Transverse colon (tissue), 4 donors: ENCODE measurements around the gene PLEKHJ1. TPM values are rescaled to one million over a fixed set of nuclear protein-coding genes. Genes with fewer than 3 reads are reported as not detected.

Experiments
- DNase-seq: peaks from one replicate; pipeline ENCODE4 v3.0.0-alpha.2; 2019
- H3K27ac ChIP-seq, 4 donors: fragments of 200-600 bp; sonication (generic); 2 replicates each; pipeline ENCODE4 v1.5.1; 2016 to 2018; ENCODE audit warnings: inconsistent platforms in 4 of 4
- H3K27me3 ChIP-seq: fragments of 200-600 bp; sonication (generic); 2 replicates; pipeline ENCODE4 v1.5.1; 2017; ENCODE audit warnings: inconsistent platforms
- H3K36me3 ChIP-seq, 4 donors: fragments of 200-600 bp; sonication (generic); 2 replicates each; pipeline ENCODE4 v1.5.1; 2017 to 2019; ENCODE audit warnings: inconsistent platforms in 4 of 4
- H3K4me1 ChIP-seq, 4 donors: fragments of 200-600 bp; sonication (generic); 2 replicates each; pipeline ENCODE4 v1.5.1; 2017 to 2020; ENCODE audit warnings: inconsistent platforms in 4 of 4
- H3K4me3 ChIP-seq, 4 donors: fragments of 200-600 bp; sonication (generic); 1 replicate in 1 of 4; 2 replicates in 3 of 4; pipeline versions ENCODE4 v1.5.1 to v1.6.1; 2017 to 2019; ENCODE audit warnings: inconsistent platforms in 4 of 4
- H3K9me3 ChIP-seq, 2 donors: fragments of 200-600 bp; sonication (generic); 2 replicates each; pipeline ENCODE4 v1.5.1; 2017 to 2019; ENCODE audit warnings: inconsistent platforms in 2 of 2
- EP300 ChIP-seq: sonication (generic); formaldehyde crosslinking; IDR thresholded peaks from one replicate; pipeline ENCODE4 v1.6.1; 2017; ENCODE audit warnings: antibody characterized with exemption, low read depth
- POLR2A ChIP-seq: fragments of 450-650 bp; IDR thresholded peaks from one replicate; pipeline ENCODE4 v1.6.1; 2016; ENCODE audit warnings: antibody characterized with exemption, mild to moderate bottlenecking, moderate library complexity
- POLR2AphosphoS5 ChIP-seq, 3 donors: sonication (generic); formaldehyde crosslinking; IDR thresholded peaks; one replicate each; pipeline ENCODE4 v1.6.1; 2016; ENCODE audit warnings: antibody characterized with exemption in 3 of 3
- WGBS, 2 donors: methylation state at CpG; one replicate each; pipeline ENCODE4 v1.1.5; 2018; ENCODE audit warnings: low coverage in 1 of 2; 5-methylcytosine and 5-hydroxymethylcytosine counted together
- in situ Hi-C, 4 donors: fragments of 200-750 bp; cut with MboI; loops; one replicate each; pipeline versions ENCODE4 v1.15.0 to v1.15.1; 2017; ENCODE audit warnings: low sequenced_read_pairs in 3 of 4, low pct_ligation_motif_present in 1 of 4, low pct_unique_long_range_greater_than_20kb in 1 of 4
- intact Hi-C: fragments of 100-400 bp; cut with DNase I; formaldehyde crosslinking; loops from one replicate; pipeline ENCODE4 v1.15.1; 2023; ENCODE audit warnings: low total_unique reads
- total RNA-seq, 4 donors: library from RNA; depleted of rRNA; stranded (reverse); fragments of >200 nt; gene quantifications; one replicate each; pipeline ENCODE4 v1.1.0, GENCODE V29; 2016
- TF ChIP-seq, protein P1 (sequence below), 5 experiments: fragments of 200-600 bp in 3 of 5; fragments of 450-650 bp in 2 of 5; sonication (generic) in 3 of 5; IDR thresholded peaks; 1 replicate in 2 of 5; 2 replicates in 3 of 5; pipeline ENCODE4 v1.5.1; 2016 to 2017; ENCODE audit warnings: antibody characterized with exemption in 5 of 5, inconsistent platforms in 3 of 5, mild to moderate bottlenecking in 2 of 5, moderate library complexity in 1 of 5

The PLEKHJ1 gene
- total RNA-seq, 4 donors from 2014 or later, result 184 to 332 (median 254) TPM

DNA sequence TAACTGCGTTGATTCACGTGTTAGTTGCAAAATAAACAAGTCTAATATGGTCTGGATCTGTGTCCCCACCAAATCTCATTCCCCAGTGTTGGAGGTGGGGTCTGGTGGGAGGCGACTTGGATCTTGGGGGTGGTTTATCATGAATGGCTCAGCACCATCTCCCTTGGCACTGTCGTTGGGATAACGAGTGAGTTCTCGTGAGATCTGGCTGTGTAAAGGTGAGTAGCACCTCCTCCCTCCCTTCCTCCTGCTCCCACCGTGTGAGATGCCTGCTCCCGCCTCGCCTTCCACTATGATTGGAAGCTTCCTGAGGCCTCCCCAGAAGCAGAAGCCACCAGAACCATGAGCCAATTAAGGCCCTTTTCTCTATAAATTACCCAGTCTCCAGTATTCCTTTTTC lies 41.0 kb upstream of the PLEKHJ1 start:
- DNase-seq, result no peak
- Histone ChIP-seq H3K36me3 (peaks cover 0 to 11% (median 5%) of the 10 kb centered on the region in 4 donors), H3K4me3 (no peak overlapping the region), H3K27ac (no peak overlapping the region), H3K9me3 (no peaks in the 10 kb centered on the region), H3K4me1 (peaks cover 29 to 63% (median 47%) of the 10 kb centered on the region in 4 donors), H3K27me3 (peaks cover 11% of the 10 kb centered on the region)
- 71 to 87% methylated on average over 6 to 9 of the region's 9 CpGs for WGBS, 2 donors
- in situ Hi-C loops (loop anchor here in 2 of 4 donors (25.0 kb wide), 1 partner anchor 110 kb away; no protein-coding TSS in a partner anchor), intact Hi-C loops (no loop called here)
- no peak for TF ChIP-seq POLR2A
- TF ChIP-seq EP300, result no peak
- TF ChIP-seq, protein P1, sequence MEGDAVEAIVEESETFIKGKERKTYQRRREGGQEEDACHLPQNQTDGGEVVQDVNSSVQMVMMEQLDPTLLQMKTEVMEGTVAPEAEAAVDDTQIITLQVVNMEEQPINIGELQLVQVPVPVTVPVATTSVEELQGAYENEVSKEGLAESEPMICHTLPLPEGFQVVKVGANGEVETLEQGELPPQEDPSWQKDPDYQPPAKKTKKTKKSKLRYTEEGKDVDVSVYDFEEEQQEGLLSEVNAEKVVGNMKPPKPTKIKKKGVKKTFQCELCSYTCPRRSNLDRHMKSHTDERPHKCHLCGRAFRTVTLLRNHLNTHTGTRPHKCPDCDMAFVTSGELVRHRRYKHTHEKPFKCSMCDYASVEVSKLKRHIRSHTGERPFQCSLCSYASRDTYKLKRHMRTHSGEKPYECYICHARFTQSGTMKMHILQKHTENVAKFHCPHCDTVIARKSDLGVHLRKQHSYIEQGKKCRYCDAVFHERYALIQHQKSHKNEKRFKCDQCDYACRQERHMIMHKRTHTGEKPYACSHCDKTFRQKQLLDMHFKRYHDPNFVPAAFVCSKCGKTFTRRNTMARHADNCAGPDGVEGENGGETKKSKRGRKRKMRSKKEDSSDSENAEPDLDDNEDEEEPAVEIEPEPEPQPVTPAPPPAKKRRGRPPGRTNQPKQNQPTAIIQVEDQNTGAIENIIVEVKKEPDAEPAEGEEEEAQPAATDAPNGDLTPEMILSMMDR (IDR thresholded peaks at IDR 0.05), result no peak
- no peak for TF ChIP-seq POLR2AphosphoS5 (IDR thresholded peaks at IDR 0.05)

DNA sequence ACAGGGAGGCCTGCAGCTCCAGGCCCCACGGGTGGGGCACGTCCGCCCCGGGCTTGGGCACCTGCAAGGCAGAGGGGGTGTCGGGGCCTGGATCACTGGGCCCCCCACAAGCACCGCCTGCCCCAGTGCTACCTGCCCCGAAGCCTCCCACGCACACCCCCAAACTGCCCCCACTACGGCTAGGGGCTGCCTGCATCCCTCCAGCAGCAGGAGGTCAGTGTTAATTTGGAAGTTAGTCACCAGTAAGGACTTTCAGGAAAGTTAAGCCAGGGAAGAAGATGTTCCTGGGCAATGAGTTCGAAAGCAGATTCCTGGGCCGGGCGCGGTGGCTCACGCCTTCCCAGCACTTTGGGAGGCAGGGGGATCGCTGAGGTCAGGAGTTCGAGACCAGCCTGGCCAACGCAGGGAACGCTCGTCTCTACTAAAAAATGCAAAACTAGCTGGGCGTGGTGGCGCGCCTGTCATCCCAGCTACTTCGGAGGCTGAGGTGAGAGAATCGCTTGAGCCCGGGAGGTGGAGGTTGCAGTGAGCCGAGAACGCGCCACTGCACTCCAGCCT lies 40.4 kb upstream of the PLEKHJ1 start:
- Histone ChIP-seq H3K9me3 (no peaks in the 10 kb centered on the region), H3K36me3 (peaks cover 0 to 12% (median 5%) of the 10 kb centered on the region in 4 donors), H3K27ac (peak overlapping the region; percentile 53 to 69 (median 62)), H3K4me1 (peaks cover 36 to 63% (median 48%) of the 10 kb centered on the region in 4 donors), H3K4me3 (no peak overlapping the region), H3K27me3 (peaks cover 5% of the 10 kb centered on the region)
- intact Hi-C loops, result no loop called here
- in situ Hi-C loops, result loop anchor here in 2 of 4 donors (25.0 kb wide), 1 partner anchor 111 kb away; no protein-coding TSS in a partner anchor
- WGBS, 2 donors, result 83% methylated on average over 28 of the region's 28 CpGs; no CpG with 5 or more reads in 1 of the 2 donors
- DNase-seq, result no peak
- TF ChIP-seq, protein P1 (IDR thresholded peaks at IDR 0.05), result peak in 1 of 5 experiments; percentile 1
- TF ChIP-seq POLR2AphosphoS5 (IDR thresholded peaks at IDR 0.05), result no peak

DNA sequence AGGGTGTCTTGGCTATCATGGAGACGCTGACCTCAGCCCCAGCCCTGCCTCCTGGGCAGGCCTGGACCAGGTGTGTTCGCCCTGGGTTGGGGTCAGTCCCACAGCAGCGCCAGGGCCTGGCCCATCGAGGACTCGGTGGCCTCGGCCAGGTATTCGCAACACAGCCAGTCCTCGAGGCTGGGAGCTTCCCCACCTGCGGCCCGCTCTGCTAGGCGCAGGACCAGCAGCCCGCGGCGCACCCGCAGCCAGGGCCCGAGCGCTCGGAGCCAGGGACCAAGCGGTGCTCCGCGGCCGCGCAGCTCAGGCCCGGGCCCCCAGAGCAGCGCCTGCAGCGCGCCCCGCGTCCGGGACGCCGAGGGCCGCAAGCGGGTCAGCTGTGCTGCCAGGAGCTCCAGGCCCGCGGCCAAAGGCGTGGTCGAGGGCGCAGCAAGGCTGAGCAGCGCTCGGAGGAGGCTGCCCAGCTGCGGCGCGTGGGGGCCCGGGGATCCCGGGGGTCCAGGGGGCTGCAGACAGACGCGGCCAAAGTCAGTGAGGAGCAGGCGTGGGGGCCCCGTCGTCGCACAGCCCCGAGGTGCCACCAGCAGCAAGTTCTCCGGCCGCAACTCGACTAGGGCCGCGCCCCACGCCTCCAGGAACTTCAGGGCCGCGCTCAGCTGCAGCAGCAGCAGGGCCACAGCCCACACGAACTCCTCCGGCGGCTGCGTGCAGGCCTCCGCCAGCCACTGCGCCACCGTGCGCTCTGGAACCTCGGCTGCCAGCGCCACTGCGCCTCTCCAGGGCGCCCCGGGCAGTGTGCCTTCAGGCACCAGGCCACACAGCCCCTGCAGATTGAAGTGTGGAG lies 39.7 kb upstream of the PLEKHJ1 start:
- no peaks in the 10 kb centered on the region for H3K9me3 ChIP-seq
- peaks cover 38 to 69% (median 54%) of the 10 kb centered on the region in 4 donors for H3K4me1 ChIP-seq
- intact Hi-C loops, result no loop called here
- H3K36me3 ChIP-seq, result peaks cover 0 to 12% (median 5%) of the 10 kb centered on the region in 4 donors
- peaks cover 3% of the 10 kb centered on the region for H3K27me3 ChIP-seq
- H3K27ac ChIP-seq, result peak overlapping the region; percentile 53 to 69 (median 62)
- in situ Hi-C loops, result loop anchor here in 2 of 4 donors (25.0 kb wide), 1 partner anchor 111 kb away; no protein-coding TSS in a partner anchor
- peak in 1 of 3 donors; percentile 34 for TF ChIP-seq POLR2AphosphoS5 (IDR thresholded peaks at IDR 0.05)
- TF ChIP-seq, protein P1 (IDR thresholded peaks at IDR 0.05), result peak in 1 of 5 experiments; percentile 44
- no peak for TF ChIP-seq EP300
- H3K4me3 ChIP-seq, result peak overlapping the region in 1 of 4 donors; percentile 25
- WGBS, 2 donors, result 60% methylated on average over 44 of the region's 74 CpGs; no CpG with 5 or more reads in 1 of the 2 donors
- peak; percentile 59 for DNase-seq
